ENCODE data around the gene LHFPL3. TPM values are rescaled to one million over a fixed set of nuclear protein-coding genes. Genes with fewer than 3 reads are reported as not detected.

Gene LHFPL3
- polyA plus RNA-seq, 1 donor from 2014 or later, result 5.6 TPM

DNA sequence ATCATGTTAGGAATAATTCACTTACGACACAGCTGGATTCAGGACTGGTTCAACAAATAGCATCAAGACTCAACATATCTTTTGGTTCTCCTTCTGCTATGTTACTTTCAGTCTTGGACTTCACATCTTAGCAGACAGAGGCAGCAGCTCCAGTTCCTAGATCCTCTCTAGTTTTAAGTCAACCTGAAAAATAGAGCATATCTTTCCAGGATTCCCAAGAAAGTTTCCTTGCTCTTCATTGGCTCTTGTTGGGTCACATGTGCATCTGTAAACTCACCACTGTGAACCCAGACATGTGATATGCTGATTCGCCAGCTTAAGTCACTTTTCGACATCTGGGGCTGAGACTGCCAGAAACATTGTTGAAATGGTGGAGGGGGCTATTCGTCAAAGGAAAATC lies 475.5 kb downstream of the LHFPL3 start:
- no peak overlapping the region for H3K27ac ChIP-seq (ENCODE audit: low read length)
- no peaks in the 10 kb centered on the region for H3K79me2 ChIP-seq (replicated peaks; ENCODE audit: insufficient read depth, low read length)
- no peak overlapping the region for H3K4me2 ChIP-seq (ENCODE audit: low read length)
- no peak overlapping the region for H3K4me3 ChIP-seq (ENCODE audit: low read length)
- H3K36me3 ChIP-seq (ENCODE audit: insufficient read depth, low read length), result no peaks in the 10 kb centered on the region
- no peaks in the 10 kb centered on the region for H4K20me1 ChIP-seq (ENCODE audit: insufficient read depth)
- no peaks in the 10 kb centered on the region for H3K9me2 ChIP-seq (ENCODE audit: insufficient read depth, low read length)
- no peaks in the 10 kb centered on the region for H3K27me3 ChIP-seq (ENCODE audit: insufficient read depth, low read depth, low read length)
- no peak overlapping the region for H3K9ac ChIP-seq (ENCODE audit: low read length)
- H2AFZ ChIP-seq (ENCODE audit: low read depth, low read length), result no peak overlapping the region
- TF ChIP-seq, protein P1, sequence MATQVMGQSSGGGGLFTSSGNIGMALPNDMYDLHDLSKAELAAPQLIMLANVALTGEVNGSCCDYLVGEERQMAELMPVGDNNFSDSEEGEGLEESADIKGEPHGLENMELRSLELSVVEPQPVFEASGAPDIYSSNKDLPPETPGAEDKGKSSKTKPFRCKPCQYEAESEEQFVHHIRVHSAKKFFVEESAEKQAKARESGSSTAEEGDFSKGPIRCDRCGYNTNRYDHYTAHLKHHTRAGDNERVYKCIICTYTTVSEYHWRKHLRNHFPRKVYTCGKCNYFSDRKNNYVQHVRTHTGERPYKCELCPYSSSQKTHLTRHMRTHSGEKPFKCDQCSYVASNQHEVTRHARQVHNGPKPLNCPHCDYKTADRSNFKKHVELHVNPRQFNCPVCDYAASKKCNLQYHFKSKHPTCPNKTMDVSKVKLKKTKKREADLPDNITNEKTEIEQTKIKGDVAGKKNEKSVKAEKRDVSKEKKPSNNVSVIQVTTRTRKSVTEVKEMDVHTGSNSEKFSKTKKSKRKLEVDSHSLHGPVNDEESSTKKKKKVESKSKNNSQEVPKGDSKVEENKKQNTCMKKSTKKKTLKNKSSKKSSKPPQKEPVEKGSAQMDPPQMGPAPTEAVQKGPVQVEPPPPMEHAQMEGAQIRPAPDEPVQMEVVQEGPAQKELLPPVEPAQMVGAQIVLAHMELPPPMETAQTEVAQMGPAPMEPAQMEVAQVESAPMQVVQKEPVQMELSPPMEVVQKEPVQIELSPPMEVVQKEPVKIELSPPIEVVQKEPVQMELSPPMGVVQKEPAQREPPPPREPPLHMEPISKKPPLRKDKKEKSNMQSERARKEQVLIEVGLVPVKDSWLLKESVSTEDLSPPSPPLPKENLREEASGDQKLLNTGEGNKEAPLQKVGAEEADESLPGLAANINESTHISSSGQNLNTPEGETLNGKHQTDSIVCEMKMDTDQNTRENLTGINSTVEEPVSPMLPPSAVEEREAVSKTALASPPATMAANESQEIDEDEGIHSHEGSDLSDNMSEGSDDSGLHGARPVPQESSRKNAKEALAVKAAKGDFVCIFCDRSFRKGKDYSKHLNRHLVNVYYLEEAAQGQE (IDR thresholded peaks at IDR 0.05; ENCODE audit: borderline replicate concordance), result no peak
- TF ChIP-seq RAD21 (conservative IDR thresholded peaks at IDR 0.05), result no peak
- TF ChIP-seq TAF1 (IDR thresholded peaks at IDR 0.05; ENCODE audit: low read depth), result no peak
- TF ChIP-seq SMC3 (conservative IDR thresholded peaks at IDR 0.05; ENCODE audit: poor library complexity), result no peak
- TF ChIP-seq EZH2 (IDR thresholded peaks at IDR 0.05; ENCODE audit: borderline replicate concordance, insufficient read depth, low read length, poor library complexity, severe bottlenecking), result no peak
- TF ChIP-seq POLR2AphosphoS5 (IDR thresholded peaks at IDR 0.05), result no peak
- TF ChIP-seq, protein P2, sequence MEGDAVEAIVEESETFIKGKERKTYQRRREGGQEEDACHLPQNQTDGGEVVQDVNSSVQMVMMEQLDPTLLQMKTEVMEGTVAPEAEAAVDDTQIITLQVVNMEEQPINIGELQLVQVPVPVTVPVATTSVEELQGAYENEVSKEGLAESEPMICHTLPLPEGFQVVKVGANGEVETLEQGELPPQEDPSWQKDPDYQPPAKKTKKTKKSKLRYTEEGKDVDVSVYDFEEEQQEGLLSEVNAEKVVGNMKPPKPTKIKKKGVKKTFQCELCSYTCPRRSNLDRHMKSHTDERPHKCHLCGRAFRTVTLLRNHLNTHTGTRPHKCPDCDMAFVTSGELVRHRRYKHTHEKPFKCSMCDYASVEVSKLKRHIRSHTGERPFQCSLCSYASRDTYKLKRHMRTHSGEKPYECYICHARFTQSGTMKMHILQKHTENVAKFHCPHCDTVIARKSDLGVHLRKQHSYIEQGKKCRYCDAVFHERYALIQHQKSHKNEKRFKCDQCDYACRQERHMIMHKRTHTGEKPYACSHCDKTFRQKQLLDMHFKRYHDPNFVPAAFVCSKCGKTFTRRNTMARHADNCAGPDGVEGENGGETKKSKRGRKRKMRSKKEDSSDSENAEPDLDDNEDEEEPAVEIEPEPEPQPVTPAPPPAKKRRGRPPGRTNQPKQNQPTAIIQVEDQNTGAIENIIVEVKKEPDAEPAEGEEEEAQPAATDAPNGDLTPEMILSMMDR (IDR thresholded peaks at IDR 0.05; ENCODE audit: poor library complexity, severe bottlenecking), result no peak
- TF ChIP-seq MXI1 (conservative IDR thresholded peaks at IDR 0.05; ENCODE audit: poor library complexity, severe bottlenecking), result no peak
- no peak for TF ChIP-seq EP300 (conservative IDR thresholded peaks at IDR 0.05; ENCODE audit: poor library complexity, severe bottlenecking)
- no peaks in the 10 kb centered on the region for H3F3A ChIP-seq (ENCODE audit: insufficient read depth, low read length, poor library complexity, severe bottlenecking)
- no peaks in the 10 kb centered on the region for H3K9me3 ChIP-seq (ENCODE audit: low read length)

DNA sequence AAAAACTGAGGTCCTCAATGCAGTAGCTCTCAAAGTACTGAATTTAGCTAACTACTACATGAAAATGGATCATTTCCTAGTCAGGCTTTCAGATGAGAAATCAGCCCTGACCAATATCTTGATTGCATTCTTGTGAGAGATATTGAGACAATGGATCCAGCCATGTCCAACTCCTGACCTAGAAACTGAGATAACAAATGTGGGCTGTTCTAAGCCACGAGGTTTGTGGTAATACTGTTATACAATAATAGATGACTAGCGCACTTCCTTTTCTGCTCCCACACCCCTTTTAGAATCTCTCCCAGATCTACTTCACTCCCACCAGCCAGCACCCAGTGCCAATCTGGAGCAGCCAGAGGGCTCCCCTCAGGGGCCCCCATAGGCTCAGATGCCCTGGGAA lies 476.3 kb downstream of the LHFPL3 start:
- TF ChIP-seq EP300 (conservative IDR thresholded peaks at IDR 0.05; ENCODE audit: poor library complexity, severe bottlenecking) (no peak), MXI1 (conservative IDR thresholded peaks at IDR 0.05; ENCODE audit: poor library complexity, severe bottlenecking) (no peak)
- TF ChIP-seq, protein P2 (IDR thresholded peaks at IDR 0.05; ENCODE audit: poor library complexity, severe bottlenecking), result no peak
- Histone ChIP-seq H3K36me3 (ENCODE audit: insufficient read depth, low read length) (no peaks in the 10 kb centered on the region), H3K27ac (ENCODE audit: low read length) (no peak overlapping the region), H3K9me3 (ENCODE audit: low read length) (no peaks in the 10 kb centered on the region), H3K4me2 (ENCODE audit: low read length) (no peak overlapping the region), H2AFZ (ENCODE audit: low read depth, low read length) (no peak overlapping the region), H3K79me2 (replicated peaks; ENCODE audit: insufficient read depth, low read length) (no peaks in the 10 kb centered on the region), H4K20me1 (ENCODE audit: insufficient read depth) (no peaks in the 10 kb centered on the region), H3K9me2 (ENCODE audit: insufficient read depth, low read length) (no peaks in the 10 kb centered on the region), H3K9ac (ENCODE audit: low read length) (no peak overlapping the region), H3F3A (ENCODE audit: insufficient read depth, low read length, poor library complexity, severe bottlenecking) (no peaks in the 10 kb centered on the region), H3K27me3 (ENCODE audit: insufficient read depth, low read depth, low read length) (no peaks in the 10 kb centered on the region), H3K4me3 (ENCODE audit: low read length) (no peak overlapping the region)
